Measurements from ENCODE around the gene ATP9A.
A peak's percentile ranks its signal among the peaks of the same experiment; 100 is the strongest.
"Not testable (repeated sequence)": the region's sequence is repeated elsewhere in the genome, so short reads cannot be mapped to it uniquely, and the experiment has no call there.

Gene ATP9A, protein sequence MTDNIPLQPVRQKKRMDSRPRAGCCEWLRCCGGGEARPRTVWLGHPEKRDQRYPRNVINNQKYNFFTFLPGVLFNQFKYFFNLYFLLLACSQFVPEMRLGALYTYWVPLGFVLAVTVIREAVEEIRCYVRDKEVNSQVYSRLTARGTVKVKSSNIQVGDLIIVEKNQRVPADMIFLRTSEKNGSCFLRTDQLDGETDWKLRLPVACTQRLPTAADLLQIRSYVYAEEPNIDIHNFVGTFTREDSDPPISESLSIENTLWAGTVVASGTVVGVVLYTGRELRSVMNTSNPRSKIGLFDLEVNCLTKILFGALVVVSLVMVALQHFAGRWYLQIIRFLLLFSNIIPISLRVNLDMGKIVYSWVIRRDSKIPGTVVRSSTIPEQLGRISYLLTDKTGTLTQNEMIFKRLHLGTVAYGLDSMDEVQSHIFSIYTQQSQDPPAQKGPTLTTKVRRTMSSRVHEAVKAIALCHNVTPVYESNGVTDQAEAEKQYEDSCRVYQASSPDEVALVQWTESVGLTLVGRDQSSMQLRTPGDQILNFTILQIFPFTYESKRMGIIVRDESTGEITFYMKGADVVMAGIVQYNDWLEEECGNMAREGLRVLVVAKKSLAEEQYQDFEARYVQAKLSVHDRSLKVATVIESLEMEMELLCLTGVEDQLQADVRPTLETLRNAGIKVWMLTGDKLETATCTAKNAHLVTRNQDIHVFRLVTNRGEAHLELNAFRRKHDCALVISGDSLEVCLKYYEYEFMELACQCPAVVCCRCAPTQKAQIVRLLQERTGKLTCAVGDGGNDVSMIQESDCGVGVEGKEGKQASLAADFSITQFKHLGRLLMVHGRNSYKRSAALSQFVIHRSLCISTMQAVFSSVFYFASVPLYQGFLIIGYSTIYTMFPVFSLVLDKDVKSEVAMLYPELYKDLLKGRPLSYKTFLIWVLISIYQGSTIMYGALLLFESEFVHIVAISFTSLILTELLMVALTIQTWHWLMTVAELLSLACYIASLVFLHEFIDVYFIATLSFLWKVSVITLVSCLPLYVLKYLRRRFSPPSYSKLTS

DNA sequence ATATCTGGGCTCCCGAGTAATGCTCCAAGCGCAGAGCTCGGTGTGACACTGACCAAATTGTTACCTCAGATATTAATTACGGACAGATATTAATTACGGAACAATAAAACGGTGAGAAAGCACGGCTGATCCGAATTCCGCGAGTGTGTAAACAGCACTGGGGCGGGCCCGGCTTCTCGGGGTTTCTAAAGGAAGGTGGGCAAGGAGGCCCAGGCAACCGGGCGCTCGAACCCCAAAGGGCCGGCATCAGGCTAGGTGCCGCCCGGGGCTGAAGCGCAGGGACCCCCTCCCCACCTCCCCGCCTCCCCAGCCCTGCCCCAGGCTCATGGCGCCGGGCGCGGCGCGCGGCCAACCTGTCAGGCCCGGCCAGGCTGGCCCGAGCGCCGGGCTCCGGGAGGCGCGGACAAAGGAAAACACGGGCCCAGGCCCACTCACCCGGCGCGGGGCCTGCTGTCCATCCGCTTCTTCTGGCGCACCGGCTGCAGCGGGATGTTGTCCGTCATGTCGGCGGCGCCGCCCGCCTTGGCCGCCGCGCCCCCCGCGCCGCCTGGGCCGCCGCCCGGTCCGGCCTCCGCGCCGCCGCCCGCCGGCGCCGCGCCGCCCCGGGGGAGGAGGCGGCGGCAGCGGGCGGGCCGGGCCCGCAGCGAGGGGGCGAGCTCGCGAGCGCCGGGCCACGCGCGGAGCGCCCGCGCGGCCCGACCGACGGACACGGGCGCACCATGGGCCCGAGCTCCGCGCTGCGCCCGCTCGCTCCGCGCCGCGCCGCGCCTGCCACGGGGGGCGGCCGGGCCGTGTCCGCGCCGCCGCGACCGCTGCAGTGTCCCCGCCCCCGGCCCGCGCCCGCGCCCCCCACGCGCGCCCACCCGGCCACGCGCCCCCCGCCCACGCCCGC, at the start of gene ATP9A:
ATP9A (minus strand) TSS at position 524 of the 892 bp plus-strand sequence; CDS start at position 503, 21 bp downstream.
- no peak for DNase-seq (ENCODE audit: low read depth in 2 of 2, low spot score in 1 of 2)

GRCh38 chr20:51816856-51817255, 48.7 kb upstream of the ATP9A start:
- DNase-seq (ENCODE audit: low read depth in 2 of 2, low spot score in 1 of 2), result not testable (repeated sequence)

DNA sequence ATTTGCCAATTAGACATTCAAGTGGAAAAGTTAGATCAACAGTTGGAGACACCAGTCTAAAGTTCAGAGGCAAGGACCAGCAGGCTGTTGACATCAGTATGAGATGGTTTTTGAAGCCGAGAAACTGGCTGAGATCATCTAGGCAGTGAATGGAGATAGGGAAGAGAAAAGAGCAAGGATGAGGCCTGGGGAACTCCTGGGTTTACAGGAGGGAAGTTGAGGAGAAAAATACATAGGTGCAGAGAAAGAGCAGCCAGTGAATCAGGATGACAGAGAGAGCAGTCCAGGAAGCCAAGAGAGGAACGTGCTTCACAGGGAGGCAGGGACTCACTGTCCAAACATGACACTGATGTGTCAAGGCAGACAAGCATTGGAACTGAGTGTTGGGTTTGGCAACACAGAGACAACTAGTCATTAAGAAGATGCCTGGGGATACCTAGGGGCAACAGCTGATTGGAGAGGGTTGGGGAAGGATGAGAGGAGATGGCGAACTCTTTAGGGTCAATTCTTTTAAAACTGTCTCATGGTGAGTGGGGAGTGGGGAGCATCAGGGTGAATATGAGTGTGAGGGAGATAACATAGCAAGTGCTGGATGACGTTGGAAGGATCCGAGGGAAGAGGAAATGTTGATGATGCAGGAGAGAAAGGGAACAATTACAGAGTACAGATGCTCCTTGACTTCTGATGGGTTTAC, 47.3 kb upstream of the ATP9A start:
- DNase-seq (ENCODE audit: low read depth in 2 of 2, low spot score in 1 of 2), result no peak

GRCh38 chr20:51812861-51813260, 44.7 kb upstream of the ATP9A start:
- DNase-seq (ENCODE audit: low read depth in 2 of 2, low spot score in 1 of 2), result no peak

GRCh38 chr20:51811514-51812128, 43.4 kb upstream of the ATP9A start:
- no peak for DNase-seq (ENCODE audit: low read depth in 2 of 2, low spot score in 1 of 2)

GRCh38 chr20:51811042-51811355, 42.8 kb upstream of the ATP9A start:
- no peak for DNase-seq (ENCODE audit: low read depth in 2 of 2, low spot score in 1 of 2)

DNA sequence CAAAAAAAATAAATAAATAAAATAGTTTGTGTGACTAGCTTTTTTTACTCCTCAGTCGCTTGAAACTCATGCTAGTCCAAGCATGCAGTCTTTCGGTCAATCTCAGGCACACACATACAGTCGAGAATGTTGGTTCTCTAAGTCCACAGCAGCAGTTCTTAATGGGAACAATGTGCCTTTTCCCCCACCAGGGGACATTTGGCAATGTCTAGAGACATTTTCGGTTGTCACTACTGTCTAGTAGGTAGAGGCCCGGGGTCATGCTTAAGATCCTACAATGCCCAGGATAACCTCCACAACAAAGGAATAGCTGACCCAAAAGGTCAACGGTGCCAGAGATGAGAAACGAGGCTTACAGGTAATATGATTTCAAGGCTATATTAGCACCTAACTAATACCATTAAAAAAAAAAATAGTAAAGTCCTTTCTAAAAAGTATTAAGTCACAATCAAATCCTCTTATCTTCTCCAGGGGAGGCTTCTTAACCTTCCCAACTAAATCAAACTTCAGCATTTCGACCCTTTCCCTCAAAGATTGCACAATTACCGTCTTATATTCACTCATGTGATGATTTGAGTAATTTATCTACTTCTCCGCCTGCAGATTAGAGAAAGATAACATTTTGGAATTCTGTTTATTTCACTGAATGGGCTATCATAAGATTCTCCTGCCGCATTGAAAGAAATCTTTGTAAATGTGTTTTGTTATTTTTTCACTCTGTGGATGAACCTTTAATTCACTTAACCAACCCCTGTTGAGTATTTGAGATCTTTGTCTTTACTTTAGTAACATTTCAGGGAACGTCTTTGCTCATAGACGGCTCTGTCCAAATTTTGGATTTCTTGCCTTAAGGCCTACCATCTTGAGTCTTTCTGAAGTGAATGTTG, 42.2 kb upstream of the ATP9A start:
- DNase-seq (ENCODE audit: low read depth in 2 of 2, low spot score in 1 of 2), result no peak

- DNase-seq (ENCODE audit: low read depth in 2 of 2, low spot score in 1 of 2), result no peak
Observed at GRCh38 chr20:51807720-51808250, 39.6 kb upstream of the ATP9A start.

DNA sequence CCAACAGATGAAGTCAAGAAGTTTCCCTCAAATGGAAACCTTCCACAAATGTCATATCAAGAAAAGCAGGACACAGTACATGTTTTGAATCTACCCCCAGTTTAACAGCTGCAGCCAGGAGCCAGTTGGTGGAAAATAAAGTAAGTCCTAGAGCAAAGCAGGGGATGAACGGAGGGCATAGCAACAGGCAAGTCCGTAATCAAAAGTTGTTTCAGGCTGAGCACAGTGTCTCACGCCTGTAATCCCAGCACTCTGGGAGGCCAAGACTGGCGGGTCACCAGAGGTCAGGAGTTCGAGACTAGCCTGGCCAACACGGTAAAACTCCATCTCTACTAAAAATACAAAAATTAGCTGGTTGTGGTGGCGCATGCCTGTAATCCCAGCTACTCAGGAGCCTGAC, 36.6 kb upstream of the ATP9A start:
- no peak for DNase-seq (ENCODE audit: low read depth in 2 of 2, low spot score in 1 of 2)

GRCh38 chr20:51803148-51803854, 35.1 kb upstream of the ATP9A start:
- DNase-seq (ENCODE audit: low read depth in 2 of 2, low spot score in 1 of 2), result no peak

- no peak for DNase-seq (ENCODE audit: low read depth in 2 of 2, low spot score in 1 of 2)
Observed at GRCh38 chr20:51802170-51802751, 34.1 kb upstream of the ATP9A start, which contains the start of gene SALL4. Gene SALL4, minus strand, starts transcription at chr20:51802521. Its CDS starts 113 bp downstream, at chr20:51802408.

DNA sequence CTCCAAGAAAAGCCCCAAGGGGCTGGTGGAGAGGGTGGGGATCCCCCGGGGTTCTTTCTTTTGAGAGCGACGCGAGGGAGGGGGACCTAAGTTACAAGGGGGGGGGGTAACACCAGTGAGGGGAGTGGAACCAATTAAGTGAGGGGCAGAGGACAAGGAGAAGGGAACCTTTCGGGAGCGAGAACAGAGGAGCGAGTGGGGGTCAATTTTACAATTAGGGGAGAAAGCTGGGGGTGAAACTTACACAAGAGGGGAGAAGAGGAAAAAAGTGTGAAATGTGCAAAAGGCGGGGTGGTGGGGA, 33.6 kb upstream of the ATP9A start:
- no peak for DNase-seq (ENCODE audit: low read depth in 2 of 2, low spot score in 1 of 2)

- no peak for DNase-seq (ENCODE audit: low read depth in 2 of 2, low spot score in 1 of 2)
Observed at GRCh38 chr20:51801122-51801822, 33.1 kb upstream of the ATP9A start.

DNA sequence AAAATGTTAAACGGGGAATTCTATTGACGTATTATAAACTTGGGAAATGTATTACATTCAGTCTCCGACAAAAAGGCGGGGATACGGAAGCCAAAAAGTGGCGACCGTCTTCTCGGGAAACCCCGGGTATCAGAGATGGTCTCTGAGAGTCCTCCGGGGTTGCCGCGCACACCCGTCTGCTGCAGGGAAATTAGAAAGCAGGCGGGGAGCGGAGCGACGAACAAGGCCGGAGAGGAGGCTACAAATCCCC, 32.6 kb upstream of the ATP9A start:
- DNase-seq (ENCODE audit: low read depth in 2 of 2, low spot score in 1 of 2), result no peak

- peak; percentile 16 to 20 for DNase-seq (ENCODE audit: low read depth in 2 of 2, low spot score in 1 of 2)
Observed at GRCh38 chr20:51800060-51800871, 32.1 kb upstream of the ATP9A start.

- no peak for DNase-seq (ENCODE audit: low read depth in 2 of 2, low spot score in 1 of 2)
Observed at GRCh38 chr20:51799401-51799860, 31.2 kb upstream of the ATP9A start.

Measured in stimulated activated CD8-positive, alpha-beta memory T cell treated with anti-CD3 and anti-CD28 coated beads, Interleukin-4, amount 100 ng/mL, for 1 hour (primary cell).